ENCODE data around the gene TDRD12. TPM values are rescaled to one million over a fixed set of nuclear protein-coding genes. Genes with fewer than 3 reads are reported as not detected.

TDRD12 gene
- total RNA-seq, 1 donor from 2014 or later: 0.07 TPM

DNA sequence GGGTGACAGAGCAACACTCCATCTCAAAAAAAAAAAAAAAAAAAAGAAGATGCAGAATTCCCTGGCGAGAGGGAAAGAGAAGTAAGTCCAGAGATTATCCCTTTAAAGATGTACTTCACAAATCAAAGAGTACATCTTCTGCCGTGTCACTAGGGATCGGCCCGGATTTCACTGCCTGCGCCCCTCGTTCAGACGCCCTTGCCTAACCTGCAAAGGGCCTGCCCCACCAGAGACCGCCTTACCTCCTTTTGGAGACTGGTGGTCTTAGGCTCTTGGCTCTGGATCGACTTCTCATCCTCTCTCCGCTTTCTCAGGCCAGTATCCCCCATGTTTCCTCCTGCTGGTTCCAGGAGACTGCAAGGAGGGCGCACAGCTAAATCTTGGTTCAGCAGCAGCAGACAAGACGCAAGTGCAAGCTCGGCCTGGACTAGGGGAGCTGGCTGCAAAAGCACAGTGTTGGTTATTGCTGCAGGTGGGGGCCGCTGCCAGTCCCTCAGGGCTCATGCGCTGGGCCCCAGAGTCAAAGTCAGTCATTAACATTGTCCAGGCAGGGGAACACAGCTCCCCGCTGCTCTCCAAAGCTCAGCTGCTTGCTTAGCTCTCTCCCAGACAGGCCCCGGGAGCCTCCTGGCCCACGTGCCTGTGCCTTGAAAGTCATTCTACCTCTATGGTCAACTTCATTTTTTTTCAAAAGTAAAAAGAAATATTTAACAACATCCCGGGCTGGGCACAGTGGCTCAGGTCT lies 148.8 kb downstream of the TDRD12 start:
- no peak overlapping the region for H3K27ac ChIP-seq
- no peaks in the 10 kb centered on the region for H3K36me3 Mint-ChIP-seq
- no peak overlapping the region for H3K4me3 ChIP-seq
- no peaks in the 10 kb centered on the region for H4K20me1 ChIP-seq (ENCODE audit: low read depth)
- no peaks in the 10 kb centered on the region for H3K9me3 Mint-ChIP-seq
- no peaks in the 10 kb centered on the region for H3F3A ChIP-seq (ENCODE audit: low read depth)
- no peaks in the 10 kb centered on the region for H3K27me3 Mint-ChIP-seq (ENCODE audit: insufficient read depth, low read depth)
- no peak overlapping the region for H2AFZ ChIP-seq (replicated peaks)
- TF ChIP-seq, protein P1, sequence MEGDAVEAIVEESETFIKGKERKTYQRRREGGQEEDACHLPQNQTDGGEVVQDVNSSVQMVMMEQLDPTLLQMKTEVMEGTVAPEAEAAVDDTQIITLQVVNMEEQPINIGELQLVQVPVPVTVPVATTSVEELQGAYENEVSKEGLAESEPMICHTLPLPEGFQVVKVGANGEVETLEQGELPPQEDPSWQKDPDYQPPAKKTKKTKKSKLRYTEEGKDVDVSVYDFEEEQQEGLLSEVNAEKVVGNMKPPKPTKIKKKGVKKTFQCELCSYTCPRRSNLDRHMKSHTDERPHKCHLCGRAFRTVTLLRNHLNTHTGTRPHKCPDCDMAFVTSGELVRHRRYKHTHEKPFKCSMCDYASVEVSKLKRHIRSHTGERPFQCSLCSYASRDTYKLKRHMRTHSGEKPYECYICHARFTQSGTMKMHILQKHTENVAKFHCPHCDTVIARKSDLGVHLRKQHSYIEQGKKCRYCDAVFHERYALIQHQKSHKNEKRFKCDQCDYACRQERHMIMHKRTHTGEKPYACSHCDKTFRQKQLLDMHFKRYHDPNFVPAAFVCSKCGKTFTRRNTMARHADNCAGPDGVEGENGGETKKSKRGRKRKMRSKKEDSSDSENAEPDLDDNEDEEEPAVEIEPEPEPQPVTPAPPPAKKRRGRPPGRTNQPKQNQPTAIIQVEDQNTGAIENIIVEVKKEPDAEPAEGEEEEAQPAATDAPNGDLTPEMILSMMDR (IDR thresholded peaks at IDR 0.05): no peak
- no peak for TF ChIP-seq EZH2 (IDR thresholded peaks at IDR 0.05)
- TF ChIP-seq EZH2phosphoT487 (IDR thresholded peaks at IDR 0.05): no peak
- H3K4me2 ChIP-seq: no peak overlapping the region
- DNase-seq (ENCODE audit: low spot score): no peak
- H3K27me3 ChIP-seq: no peaks in the 10 kb centered on the region
- no peaks in the 10 kb centered on the region for H3K79me2 ChIP-seq (ENCODE audit: low read depth)
- no peak overlapping the region for H3K27ac Mint-ChIP-seq
- no peak overlapping the region for H3K4me3 Mint-ChIP-seq
- no peak overlapping the region for H3K9ac ChIP-seq
- H3K4me1 ChIP-seq: no peaks in the 10 kb centered on the region
- no peaks in the 10 kb centered on the region for H3K9me3 ChIP-seq (ENCODE audit: low read depth)
- H3K36me3 ChIP-seq: no peaks in the 10 kb centered on the region
- H3K4me1 Mint-ChIP-seq: no peaks in the 10 kb centered on the region

DNA sequence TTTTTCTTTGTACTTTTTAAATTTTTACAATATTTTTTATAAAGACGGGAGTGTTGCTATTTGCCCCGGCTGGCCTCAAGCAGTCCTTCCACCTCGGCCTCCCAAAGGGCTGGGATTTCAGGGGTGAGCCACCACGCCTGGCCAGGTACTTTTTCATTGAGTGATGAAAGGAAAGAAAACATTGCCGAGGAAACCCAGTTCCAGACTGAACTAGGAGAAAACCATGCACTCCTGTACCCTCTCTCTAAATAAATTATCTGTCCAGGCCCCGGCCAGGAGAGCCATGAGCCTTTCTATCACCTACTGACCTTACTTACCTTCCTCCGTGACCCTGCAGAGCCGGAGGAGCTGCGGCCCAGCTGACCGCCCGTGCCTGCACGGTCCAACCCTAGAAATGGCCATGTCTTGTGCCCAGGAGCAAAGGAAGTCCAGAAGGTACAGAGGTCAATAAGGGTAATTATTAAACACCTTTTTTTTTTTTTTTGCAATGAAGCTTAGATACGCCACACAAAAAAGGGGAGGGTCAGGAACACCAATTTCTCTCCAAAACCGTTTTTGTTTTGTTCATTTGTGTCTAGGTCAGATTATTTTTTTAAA lies 149.9 kb downstream of the TDRD12 start, which contains the start of gene SLC7A9:
TSS of gene SLC7A9 (minus strand) at position 399 of the 597 bp plus-strand sequence. CDS start 1,233 bp downstream, outside the sequence.
- Histone ChIP-seq H3K36me3 (no peaks in the 10 kb centered on the region), H4K20me1 (ENCODE audit: low read depth) (no peaks in the 10 kb centered on the region), H3K4me3 (no peak within 1 kb of the TSS), H3K27me3 (no peaks in the 10 kb centered on the region), H2AFZ (replicated peaks) (peak within 1 kb of the TSS; percentile 31), H3K4me1 (no peaks in the 10 kb centered on the region), H3K4me2 (no peak within 1 kb of the TSS), H3K9ac (no peak within 1 kb of the TSS), H3K9me3 (ENCODE audit: low read depth) (no peaks in the 10 kb centered on the region), H3F3A (ENCODE audit: low read depth) (no peaks in the 10 kb centered on the region), H3K79me2 (ENCODE audit: low read depth) (no peaks in the 10 kb centered on the region), H3K27ac (no peak within 1 kb of the TSS)
- no peak within 1 kb of the TSS for H3K27ac Mint-ChIP-seq
- no peaks in the 10 kb centered on the region for H3K9me3 Mint-ChIP-seq
- no peaks in the 10 kb centered on the region for H3K27me3 Mint-ChIP-seq (ENCODE audit: insufficient read depth, low read depth)
- TF ChIP-seq EZH2 (IDR thresholded peaks at IDR 0.05) (no peak), EZH2phosphoT487 (IDR thresholded peaks at IDR 0.05) (no peak)
- TF ChIP-seq, protein P1 (IDR thresholded peaks at IDR 0.05): no peak
- no peak for DNase-seq (ENCODE audit: low spot score)
- no peaks in the 10 kb centered on the region for H3K4me1 Mint-ChIP-seq
- no peaks in the 10 kb centered on the region for H3K36me3 Mint-ChIP-seq
- no peak within 1 kb of the TSS for H3K4me3 Mint-ChIP-seq

DNA sequence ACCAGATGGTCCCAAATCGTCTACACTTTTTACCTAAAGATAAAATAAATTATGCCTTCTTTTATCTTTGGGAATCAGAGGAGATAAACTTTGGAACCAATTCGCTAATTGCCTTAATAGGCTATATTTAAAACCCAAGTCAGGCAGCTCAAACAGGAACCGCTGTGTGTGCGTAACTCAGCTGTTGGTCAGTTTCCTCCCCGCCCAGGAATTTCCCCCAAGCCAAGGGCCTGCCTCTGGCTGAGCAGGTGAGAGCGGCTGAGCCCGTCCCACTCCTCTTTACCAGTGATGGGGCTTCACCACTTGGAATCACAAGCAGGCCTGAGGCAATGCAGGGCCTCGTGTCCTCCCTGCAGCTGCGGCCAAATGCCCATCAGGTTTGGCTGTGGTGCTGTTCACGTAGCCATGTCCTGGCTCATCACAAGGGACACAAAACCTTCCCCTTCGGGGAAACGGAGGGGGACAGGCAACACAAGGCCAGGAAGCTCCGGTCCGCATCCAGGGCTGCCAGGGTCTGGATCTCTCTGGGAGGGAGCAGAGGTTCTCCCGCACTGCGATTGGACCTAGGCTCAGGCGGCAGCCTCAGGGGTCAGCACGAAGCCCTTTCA lies 150.5 kb downstream of the TDRD12 start:
- Histone ChIP-seq H3K4me3 (no peak overlapping the region), H3K4me2 (no peak overlapping the region), H3K36me3 (no peaks in the 10 kb centered on the region), H3K79me2 (ENCODE audit: low read depth) (no peaks in the 10 kb centered on the region), H3K4me1 (no peaks in the 10 kb centered on the region), H4K20me1 (ENCODE audit: low read depth) (no peaks in the 10 kb centered on the region), H3K9me3 (ENCODE audit: low read depth) (no peaks in the 10 kb centered on the region), H3K27me3 (no peaks in the 10 kb centered on the region), H3K27ac (no peak overlapping the region), H3K9ac (no peak overlapping the region), H3F3A (ENCODE audit: low read depth) (no peaks in the 10 kb centered on the region), H2AFZ (replicated peaks) (peak overlapping the region; percentile 31)
- Mint-ChIP-seq H3K4me1 (no peaks in the 10 kb centered on the region), H3K27me3 (ENCODE audit: insufficient read depth, low read depth) (no peaks in the 10 kb centered on the region), H3K4me3 (no peak overlapping the region), H3K27ac (no peak overlapping the region), H3K36me3 (no peaks in the 10 kb centered on the region), H3K9me3 (no peaks in the 10 kb centered on the region)
- TF ChIP-seq EZH2phosphoT487 (IDR thresholded peaks at IDR 0.05) (no peak), EZH2 (IDR thresholded peaks at IDR 0.05) (no peak)
- TF ChIP-seq, protein P1 (IDR thresholded peaks at IDR 0.05): no peak
- DNase-seq (ENCODE audit: low spot score): peak; percentile 34
